Measurements from ENCODE around the gene ACOXL.

ACOXL gene

DNA sequence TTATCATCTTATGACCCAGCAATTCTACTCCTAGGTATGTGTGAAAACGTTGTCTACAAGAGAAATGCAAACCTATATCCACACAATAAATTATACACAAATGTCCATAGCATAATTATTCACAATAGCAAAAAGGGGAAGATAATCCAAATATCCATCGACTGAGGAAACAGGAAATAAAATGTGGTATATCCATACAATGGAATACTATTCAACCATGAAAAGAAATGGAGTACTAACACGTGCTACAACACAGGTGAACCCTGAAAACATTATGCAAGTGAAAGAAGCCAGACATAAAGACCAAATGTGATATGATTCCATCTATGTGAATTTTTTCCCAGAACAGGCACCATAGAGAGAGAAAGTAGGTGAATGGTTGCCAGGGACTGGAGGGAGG lies 72.1 kb downstream of the ACOXL start:
- TF ChIP-seq GATA1 (IDR thresholded peaks at IDR 0.05; ENCODE audit: low read depth, low read length) (no peak), POLR2A (IDR thresholded peaks at IDR 0.05; ENCODE audit: low read length) (no peak)

DNA sequence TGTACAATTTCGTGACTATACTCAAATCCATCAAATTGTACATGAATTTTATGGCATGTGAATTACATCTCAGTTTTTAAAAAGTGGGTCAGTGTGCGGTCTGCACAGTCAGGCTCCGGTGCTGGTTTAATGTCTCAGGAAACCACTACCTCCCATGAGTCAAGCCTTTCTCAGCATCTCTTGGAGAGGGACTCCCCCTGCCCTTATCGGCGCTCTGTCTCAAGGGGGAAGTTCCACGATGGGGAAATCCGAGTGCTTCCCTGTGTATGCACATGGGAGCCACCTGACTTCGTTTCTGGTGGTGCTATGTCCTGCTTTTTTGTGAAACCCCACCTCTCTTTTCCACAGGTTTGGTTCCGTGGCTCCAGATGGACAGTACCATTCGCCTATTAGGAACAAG lies 72.5 kb downstream of the ACOXL start:
- DNase-seq, result no peak
- TF ChIP-seq POLR2A (IDR thresholded peaks at IDR 0.05; ENCODE audit: low read length) (no peak), GATA1 (IDR thresholded peaks at IDR 0.05; ENCODE audit: low read depth, low read length) (no peak)

More for the DNA sequence above, 72.1 kb downstream of the ACOXL start:
- DNase-seq, result no peak

DNA sequence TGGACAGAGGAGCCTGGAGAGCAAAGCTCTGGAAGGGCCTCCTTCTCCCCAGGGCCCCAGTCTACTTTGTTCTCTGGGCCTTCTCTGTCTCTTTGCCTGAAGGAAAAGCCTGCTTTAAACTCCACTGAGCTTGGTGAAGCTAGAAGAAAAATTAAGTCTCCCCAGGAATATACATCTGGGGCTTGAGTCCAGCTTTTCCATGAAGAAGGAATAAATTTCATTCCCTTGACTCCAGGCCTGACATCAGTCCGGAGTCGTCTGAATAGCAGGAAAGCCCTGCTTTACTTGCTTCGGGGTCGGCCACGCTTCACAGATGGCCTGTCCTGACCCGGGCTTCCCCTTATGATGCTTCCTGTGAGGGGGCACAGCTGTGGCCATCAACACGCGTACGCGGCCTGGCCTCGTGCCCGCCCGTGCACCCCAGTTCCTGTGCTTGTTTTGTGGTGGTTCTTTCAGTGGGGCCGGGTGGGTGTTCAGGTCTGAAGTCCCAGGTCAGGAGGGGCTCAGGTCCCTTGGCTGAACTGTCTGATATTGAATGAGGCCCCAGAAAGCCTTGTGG lies 73.6 kb downstream of the ACOXL start:
- DNase-seq, result no peak
- TF ChIP-seq POLR2A (IDR thresholded peaks at IDR 0.05; ENCODE audit: low read length) (no peak), GATA1 (IDR thresholded peaks at IDR 0.05; ENCODE audit: low read depth, low read length) (no peak)

DNA sequence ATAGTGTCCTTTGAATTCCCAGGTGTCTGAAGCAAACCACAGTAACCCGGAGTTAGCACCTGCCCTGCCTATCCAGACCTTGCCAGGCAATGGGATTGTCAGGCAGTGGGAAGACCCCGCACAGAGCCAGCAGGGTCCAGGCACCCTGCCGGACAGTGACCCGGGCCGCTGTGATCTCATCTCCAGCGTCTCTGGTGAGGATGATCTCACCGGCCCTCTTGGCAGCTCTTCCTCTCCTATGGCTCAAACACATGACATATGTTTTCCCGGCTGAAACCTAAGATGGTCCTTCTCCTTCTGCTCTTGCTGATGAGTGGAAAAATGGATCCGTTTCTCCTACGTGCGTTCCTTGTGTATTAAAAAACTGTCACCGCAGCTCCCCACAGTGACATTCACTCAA lies 75.1 kb downstream of the ACOXL start:
- no peak for DNase-seq
- TF ChIP-seq POLR2A (IDR thresholded peaks at IDR 0.05; ENCODE audit: low read length) (no peak), GATA1 (IDR thresholded peaks at IDR 0.05; ENCODE audit: low read depth, low read length) (no peak)

DNA sequence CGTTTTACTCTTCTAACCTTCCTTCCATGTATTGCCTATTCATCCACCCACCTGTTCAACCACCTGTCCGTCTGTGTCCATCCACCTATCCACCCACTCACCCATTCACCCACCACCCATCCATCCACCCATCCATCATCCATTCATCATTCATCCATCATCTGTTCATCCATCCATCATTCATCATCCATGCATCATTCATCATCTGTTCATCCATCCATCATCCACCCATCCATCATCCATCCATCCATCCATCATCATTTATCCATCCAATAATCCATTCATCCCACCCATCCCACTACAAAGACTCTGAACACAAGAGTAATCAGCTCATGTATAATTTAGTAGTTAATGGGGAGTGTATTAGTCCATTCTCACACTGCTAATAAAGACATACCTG lies 78.0 kb downstream of the ACOXL start:
- TF ChIP-seq POLR2A (IDR thresholded peaks at IDR 0.05; ENCODE audit: low read length) (no peak), GATA1 (IDR thresholded peaks at IDR 0.05; ENCODE audit: low read depth, low read length) (no peak)
- no peak for DNase-seq

DNA sequence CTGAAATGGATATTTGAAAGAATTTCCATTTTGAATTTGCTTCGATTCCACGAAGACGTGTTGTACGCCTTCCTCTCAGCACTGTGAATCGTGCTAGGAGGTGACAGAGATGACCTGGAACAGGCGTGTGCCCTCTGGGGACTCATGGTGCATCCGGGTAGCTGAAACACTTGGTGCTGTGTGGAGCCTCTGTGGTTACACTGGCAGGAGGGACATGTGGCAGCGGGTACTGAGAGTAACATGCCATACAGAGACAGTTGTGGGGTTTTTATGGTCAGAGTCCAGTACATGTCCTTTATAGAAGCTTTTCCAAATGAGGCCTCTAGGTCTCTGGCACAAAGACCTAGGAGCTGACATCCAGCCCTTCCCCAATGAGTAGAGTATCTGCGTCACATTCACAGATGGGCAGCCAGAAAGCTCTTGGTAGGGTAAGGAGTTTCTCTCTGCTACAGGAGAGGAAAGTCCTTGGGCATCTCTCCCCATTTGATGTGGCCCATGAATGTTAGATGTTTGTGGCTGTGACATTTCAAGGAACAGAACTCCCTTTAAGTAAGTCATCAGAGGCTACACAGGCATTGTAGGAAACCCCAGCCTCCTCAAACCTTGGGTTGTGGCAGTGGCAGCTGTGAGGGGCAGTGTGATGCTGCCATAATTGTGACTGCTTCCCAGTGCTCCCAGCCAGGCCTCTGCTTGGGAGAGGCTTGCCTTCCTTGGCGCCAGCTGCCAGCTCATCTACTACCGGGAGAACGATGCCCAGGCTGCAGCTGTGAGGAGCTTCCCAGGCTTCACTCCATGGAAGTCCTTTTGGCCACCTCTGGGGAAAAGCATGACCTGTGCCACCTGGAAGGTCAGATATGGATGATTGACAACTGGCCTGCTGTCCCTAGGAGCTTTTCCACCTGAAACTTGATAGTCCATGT lies 80.6 kb downstream of the ACOXL start:
- no peak for TF ChIP-seq GATA1 (IDR thresholded peaks at IDR 0.05; ENCODE audit: low read depth, low read length)
- no peak for TF ChIP-seq POLR2A (IDR thresholded peaks at IDR 0.05; ENCODE audit: low read length)
- no peak for DNase-seq

DNA sequence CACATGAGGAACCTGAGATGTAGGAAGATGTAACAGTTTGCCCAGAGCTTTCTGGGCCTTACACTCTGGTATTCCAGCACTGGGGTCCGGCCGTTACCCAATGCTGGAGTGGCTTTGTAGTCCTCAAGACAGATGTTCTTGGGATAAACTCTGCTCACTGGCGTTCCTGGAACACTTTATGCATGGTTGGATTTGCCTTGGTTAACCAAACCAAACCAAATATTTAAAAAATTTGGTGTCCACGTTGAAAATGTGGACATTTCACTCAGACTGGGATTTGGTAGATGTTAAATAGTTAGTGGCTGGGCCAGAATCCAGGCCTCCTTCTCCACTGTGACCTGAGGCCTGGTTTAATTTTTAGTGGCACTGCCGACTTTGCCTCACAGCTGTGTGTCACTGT lies 81.5 kb downstream of the ACOXL start:
- no peak for DNase-seq
- TF ChIP-seq GATA1 (IDR thresholded peaks at IDR 0.05; ENCODE audit: low read depth, low read length), result no peak
- no peak for TF ChIP-seq POLR2A (IDR thresholded peaks at IDR 0.05; ENCODE audit: low read length)

DNA sequence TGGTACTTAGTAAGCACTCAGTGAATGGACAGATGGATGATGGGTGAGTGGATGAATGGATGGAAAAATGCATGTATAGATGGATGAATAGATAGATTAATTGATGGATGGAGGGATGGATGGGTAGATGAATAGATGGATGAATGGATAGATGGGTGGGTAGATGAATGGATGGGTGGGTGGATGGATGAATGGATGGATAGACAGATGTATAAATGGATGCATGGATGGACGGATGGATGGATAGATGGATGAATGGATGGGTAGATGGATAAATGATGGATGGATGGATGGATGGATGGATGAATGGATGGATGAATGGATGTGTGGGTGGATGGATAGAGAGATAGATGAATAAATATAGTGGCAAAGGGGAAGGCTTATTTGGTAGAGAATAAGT lies 83.6 kb downstream of the ACOXL start:
- no peak for DNase-seq
- TF ChIP-seq POLR2A (IDR thresholded peaks at IDR 0.05; ENCODE audit: low read length) (no peak), GATA1 (IDR thresholded peaks at IDR 0.05; ENCODE audit: low read depth, low read length) (no peak)

DNA sequence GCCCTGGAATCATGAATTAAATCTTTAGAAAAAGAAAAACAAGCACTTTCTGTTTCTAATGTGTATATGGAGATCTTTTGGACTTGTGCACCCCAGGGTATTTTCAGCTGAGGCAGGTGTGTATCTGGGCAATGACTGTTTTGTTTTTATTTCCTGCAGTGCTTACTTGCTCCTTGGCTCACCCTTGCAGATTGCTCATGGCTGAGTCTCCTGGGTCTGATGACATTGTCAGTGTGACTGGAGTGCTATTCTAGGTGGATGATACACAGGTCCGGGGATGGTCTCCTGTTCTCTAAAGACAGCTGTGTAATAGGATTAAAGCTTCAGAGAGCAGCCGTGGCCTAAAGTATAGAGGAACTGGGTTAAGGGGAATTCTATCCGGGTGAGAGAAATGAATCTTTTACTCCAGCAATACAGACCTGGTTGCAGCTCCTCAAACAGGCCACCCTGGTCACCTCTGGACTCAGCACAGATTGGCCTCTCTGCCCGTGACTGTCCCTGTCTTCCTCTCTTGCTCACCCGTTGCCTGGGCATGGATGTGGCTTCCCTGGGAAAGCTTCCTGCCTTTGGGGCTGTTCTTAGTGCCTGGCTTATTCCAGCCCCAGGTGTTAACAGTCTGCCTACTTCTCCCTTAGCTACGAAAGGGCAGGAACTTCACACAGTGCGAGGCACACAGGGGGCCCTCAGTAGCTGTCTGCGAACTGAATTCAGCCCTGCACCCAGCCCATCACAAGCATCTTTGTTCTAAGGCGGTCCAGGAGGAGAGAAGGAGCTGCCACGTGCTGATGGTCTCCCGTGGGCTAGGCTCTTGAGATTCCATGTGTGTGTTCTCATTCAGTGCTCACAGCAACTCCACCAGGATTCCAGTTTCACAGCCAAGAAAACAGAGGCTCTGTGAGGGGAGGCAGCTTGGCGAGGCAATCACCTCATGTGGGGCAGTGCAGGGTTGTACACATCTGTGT lies 84.3 kb downstream of the ACOXL start:
- TF ChIP-seq POLR2A (IDR thresholded peaks at IDR 0.05; ENCODE audit: low read length) (no peak), GATA1 (IDR thresholded peaks at IDR 0.05; ENCODE audit: low read depth, low read length) (no peak)
- no peak for DNase-seq

DNA sequence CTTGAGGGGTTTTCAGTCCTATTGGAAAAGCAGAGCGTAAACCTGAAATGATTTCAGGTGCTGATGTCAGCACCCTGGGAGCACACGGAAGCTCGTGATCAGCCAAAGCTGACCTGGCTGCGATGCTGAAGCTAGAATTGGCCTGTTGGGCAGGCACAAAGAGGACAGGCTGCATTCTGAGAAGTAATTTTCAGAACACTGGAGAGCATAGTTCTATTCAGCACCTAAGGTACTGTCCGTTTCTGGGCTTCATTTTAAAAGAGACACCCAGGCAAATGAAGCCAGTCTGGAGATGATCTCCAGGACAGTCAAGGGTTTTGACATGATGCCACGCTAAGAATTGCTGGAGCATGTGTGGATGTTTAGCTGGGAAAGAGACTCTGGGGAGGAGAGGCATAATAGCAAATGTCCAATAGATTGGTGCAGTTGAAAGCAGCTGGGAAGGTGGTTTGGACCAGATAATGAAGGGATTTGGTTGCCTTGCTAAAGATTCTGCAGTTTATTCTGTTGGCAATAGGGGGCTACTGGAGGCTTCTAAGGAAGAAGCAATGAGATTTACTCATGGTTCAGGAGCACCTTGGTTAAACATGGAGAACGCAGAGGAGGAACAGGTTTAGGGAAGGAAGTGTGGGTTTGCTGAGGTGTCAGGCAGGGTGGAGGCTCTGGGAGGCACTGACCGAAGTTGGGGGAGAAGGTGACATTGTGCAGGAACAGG lies 86.6 kb downstream of the ACOXL start:
- TF ChIP-seq GATA1 (IDR thresholded peaks at IDR 0.05; ENCODE audit: low read depth, low read length) (no peak), POLR2A (IDR thresholded peaks at IDR 0.05; ENCODE audit: low read length) (no peak)
- no peak for DNase-seq

DNA sequence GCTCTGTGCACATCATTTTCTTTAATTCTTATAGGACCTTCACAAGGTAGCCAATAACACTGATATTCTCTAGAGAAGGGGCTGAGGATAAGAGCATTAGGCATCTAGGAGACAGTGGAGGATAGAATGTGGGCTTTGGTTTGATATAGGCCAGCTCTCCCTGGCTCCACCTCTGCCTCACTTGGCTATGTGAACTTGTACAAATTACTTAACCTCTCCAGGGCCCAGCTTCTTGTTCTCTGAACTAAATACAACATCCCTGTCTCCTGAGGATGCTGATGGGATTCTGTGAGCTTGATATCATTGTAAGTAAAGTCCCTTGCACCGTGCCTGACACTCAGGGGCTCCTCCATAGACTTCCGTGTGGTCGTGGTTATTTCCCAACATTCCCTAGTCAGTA lies 87.3 kb downstream of the ACOXL start:
- DNase-seq, result no peak
- TF ChIP-seq GATA1 (IDR thresholded peaks at IDR 0.05; ENCODE audit: low read depth, low read length) (no peak), POLR2A (IDR thresholded peaks at IDR 0.05; ENCODE audit: low read length) (no peak)

DNA sequence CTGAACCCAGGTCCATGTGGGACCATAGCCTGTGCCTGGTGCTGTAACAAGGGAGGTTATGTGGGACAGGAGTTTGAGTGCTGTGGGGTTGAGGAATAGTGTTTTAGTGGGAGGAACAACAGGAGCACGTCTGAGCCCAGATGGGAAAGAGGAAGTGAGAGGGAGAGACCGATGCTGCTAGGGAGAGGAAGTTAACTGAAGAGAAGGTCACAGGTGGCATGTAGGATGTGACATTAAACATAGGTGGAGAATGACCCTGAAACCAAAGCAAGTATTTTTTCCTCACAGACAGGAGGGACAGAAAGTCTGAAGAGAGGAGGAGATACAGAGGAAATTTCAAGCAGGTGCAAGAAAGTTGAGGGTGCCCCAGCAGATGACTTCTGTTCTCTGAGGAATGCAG lies 87.8 kb downstream of the ACOXL start:
- TF ChIP-seq POLR2A (IDR thresholded peaks at IDR 0.05; ENCODE audit: low read length) (no peak), GATA1 (IDR thresholded peaks at IDR 0.05; ENCODE audit: low read depth, low read length) (no peak)

DNA sequence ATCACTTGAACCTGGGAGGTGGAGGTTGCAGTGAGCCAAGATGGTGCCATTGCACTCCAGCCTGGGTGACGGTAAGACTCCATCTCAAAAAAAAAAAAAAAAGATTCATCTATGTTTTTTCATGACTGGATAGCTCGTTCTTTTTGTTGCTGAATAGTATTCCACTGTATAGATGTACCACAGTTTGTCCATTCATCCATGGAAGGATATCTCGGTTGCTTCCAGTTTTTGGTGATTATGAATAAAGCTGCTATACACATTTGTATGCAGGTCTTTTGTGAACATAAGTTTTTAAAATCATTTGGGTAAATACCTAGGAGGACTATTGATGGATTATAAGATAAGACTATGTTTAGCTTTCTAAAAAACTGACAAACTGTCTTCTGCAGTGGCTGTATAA lies 90.8 kb downstream of the ACOXL start:
- TF ChIP-seq GATA1 (IDR thresholded peaks at IDR 0.05; ENCODE audit: low read depth, low read length), result no peak
- no peak for TF ChIP-seq POLR2A (IDR thresholded peaks at IDR 0.05; ENCODE audit: low read length)
- DNase-seq, result no peak

More for the DNA sequence above, 87.8 kb downstream of the ACOXL start:
- no peak for DNase-seq

All from erythroblast (primary cell).